ENCODE results near the gene SLC6A6.

DNA sequence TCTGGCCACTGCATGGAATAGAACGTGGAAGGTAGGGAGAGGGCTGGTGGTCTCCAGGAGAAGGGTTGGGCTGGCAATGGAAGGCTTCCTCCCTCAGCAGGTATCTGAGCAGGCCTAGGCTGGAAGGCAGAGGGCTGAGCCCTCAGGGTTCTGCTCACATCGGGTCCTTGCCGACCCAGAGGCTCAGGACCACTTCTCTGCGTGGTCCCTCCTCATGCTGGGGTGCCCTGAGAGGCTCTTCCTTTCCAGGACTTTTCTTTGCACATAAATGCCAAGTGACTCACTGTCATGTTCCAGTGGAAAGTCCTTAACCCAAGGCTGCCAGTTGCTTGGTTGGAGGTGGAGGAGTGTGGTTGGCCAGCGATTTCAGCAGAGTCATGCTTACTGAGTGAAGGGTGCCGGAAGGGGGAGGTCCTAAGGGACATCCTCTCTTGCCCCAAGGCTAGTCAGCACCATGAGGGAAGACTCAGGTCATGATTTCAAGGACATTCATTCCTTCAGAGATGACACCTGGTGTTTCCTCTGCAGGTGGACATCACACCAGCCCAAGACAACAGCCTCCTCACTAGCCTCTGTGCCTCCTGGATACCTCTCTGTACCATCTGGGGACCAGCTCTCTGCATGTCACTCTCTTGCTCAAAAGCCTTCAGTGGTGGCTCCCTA, 8.2 kb downstream of the SLC6A6 start:
- TF ChIP-seq, protein P1, sequence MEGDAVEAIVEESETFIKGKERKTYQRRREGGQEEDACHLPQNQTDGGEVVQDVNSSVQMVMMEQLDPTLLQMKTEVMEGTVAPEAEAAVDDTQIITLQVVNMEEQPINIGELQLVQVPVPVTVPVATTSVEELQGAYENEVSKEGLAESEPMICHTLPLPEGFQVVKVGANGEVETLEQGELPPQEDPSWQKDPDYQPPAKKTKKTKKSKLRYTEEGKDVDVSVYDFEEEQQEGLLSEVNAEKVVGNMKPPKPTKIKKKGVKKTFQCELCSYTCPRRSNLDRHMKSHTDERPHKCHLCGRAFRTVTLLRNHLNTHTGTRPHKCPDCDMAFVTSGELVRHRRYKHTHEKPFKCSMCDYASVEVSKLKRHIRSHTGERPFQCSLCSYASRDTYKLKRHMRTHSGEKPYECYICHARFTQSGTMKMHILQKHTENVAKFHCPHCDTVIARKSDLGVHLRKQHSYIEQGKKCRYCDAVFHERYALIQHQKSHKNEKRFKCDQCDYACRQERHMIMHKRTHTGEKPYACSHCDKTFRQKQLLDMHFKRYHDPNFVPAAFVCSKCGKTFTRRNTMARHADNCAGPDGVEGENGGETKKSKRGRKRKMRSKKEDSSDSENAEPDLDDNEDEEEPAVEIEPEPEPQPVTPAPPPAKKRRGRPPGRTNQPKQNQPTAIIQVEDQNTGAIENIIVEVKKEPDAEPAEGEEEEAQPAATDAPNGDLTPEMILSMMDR (IDR thresholded peaks at IDR 0.05): no peak
- TF ChIP-seq POLR2A (IDR thresholded peaks at IDR 0.05): no peak
